GM19023 (cell line): Measurements from ENCODE around the gene FRMD8.

Experiments
- ATAC-seq: cut with Tn5 transposase; IDR thresholded peaks from one replicate; pipeline ENCODE4 v1.9.1; 2021; ENCODE audit warnings: mild to moderate bottlenecking, moderate library complexity; ENCODE audit not compliant: unreplicated experiment

FRMD8 gene

DNA sequence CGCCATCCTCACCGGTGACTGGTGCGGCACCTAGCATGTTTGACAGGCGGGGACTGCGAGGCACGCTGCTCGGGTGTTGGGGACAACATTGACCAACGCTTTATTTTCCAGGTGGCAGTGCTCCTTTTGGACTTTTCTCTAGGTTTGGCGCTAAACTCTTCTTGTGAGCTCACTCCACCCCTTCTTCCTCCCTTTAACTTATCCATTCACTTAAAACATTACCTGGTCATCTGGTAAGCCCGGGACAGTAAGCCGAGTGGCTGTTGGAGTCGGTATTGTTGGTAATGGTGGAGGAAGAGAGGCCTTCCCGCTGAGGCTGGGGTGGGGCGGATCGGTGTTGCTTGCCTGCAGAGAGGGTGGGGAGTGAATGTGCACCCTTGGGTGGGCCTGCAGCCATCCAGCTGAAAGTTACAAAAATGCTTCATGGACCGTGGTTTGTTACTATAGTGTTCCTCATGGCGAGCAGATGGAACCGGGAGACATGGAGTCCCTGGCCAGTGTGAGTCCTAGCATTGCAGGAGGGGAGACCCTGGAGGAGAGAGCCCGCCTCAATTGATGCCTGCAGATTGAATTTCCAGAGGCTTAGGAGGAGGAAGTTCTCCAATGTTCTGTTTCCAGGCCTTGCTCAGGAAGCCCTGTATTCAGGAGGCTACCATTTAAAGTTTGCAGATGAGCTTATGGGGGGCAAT, 37.2 kb downstream of the FRMD8 start:
- ATAC-seq, result no peak

DNA sequence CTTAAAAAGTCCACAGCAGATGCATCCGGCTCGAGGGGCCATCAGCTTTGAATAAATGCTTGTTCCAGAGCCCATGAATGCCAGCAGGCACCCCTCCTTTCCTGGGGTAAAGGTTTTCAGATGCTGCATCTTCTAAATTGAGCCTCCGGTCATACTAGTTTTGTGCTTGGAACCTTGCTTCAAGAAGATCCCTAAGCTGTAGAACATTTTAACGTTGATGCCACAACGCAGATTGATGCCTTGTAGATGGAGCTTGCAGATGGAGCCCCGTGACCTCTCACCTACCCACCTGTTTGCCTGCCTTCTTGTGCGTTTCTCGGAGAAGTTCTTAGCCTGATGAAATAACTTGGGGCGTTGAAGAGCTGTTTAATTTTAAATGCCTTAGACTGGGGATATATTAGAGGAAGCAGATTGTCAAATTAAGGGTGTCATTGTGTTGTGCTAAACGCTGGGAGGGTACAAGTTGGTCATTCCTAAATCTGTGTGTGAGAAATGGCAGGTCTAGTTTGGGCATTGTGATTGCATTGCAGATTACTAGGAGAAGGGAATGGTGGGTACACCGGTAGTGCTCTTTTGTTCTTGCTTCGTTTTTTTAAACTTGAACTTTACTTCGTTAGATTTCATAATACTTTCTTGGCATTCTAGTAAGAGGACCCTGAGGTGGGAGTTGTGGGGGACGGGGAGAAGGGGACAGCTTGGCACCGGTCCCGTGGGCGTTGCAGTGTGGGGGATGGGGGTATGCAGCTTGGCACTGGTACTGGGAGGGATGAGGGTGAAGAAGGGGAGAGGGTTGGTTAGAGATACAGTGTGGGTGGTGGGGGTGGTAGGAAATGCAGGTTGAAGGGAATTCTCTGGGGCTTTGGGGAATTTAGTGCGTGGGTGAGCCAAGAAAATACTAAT, 38.0 kb downstream of the FRMD8 start:
- ATAC-seq, result no peak

DNA sequence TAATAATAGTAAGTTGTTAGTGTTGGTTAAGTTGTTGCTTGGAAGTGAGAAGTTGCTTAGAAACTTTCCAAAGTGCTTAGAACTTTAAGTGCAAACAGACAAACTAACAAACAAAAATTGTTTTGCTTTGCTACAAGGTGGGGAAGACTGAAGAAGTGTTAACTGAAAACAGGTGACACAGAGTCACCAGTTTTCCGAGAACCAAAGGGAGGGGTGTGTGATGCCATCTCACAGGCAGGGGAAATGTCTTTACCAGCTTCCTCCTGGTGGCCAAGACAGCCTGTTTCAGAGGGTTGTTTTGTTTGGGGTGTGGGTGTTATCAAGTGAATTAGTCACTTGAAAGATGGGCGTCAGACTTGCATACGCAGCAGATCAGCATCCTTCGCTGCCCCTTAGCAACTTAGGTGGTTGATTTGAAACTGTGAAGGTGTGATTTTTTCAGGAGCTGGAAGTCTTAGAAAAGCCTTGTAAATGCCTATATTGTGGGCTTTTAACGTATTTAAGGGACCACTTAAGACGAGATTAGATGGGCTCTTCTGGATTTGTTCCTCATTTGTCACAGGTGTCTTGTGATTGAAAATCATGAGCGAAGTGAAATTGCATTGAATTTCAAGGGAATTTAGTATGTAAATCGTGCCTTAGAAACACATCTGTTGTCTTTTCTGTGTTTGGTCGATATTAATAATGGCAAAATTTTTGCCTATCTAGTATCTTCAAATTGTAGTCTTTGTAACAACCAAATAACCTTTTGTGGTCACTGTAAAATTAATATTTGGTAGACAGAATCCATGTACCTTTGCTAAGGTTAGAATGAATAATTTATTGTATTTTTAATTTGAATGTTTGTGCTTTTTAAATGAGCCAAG, 38.9 kb downstream of the FRMD8 start:
- ATAC-seq, result no peak

GRCh38 chr11:65425971-65426838, 39.8 kb downstream of the FRMD8 start:
- ATAC-seq, result no peak

DNA sequence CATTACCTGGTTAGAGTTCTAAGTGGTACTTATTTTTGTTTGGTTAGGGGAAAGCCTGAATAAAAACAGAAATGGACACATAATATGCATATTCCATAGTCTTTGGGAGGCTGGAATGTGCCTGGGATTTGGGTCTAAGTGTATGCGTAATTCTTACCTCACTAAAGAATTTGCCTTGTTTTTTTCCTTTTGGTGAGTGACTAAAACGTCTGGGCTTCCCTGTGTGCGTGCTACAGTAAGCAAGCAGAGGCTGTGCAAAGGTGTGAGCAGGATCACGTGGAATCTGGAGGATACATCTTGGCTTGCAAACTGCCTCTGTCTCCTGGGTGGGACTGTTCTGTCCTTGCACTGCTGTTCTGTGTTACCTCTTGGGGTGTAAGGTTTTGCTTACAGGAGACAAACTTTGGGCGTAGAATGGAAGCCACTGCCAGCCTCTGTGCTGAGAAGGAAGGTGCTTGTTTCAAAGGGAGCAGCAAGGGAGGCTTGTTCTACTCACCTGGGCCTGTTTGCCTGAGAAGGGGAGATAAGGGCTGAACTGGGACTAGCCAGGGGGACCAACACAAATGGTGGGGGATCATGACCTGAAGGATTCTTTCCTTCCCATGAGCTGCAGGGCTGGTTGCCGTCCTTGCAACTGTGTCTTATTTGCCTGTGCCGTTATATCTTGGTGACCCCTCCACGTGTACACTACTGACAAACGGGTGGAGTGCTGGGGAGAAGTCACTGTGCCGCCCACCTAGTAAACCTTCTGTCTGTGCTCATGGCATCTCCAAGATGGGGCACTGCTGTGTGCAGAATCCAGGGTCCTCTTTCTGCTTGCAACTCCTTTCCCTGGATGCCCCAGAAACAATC, 40.6 kb downstream of the FRMD8 start:
- no peak for ATAC-seq

DNA sequence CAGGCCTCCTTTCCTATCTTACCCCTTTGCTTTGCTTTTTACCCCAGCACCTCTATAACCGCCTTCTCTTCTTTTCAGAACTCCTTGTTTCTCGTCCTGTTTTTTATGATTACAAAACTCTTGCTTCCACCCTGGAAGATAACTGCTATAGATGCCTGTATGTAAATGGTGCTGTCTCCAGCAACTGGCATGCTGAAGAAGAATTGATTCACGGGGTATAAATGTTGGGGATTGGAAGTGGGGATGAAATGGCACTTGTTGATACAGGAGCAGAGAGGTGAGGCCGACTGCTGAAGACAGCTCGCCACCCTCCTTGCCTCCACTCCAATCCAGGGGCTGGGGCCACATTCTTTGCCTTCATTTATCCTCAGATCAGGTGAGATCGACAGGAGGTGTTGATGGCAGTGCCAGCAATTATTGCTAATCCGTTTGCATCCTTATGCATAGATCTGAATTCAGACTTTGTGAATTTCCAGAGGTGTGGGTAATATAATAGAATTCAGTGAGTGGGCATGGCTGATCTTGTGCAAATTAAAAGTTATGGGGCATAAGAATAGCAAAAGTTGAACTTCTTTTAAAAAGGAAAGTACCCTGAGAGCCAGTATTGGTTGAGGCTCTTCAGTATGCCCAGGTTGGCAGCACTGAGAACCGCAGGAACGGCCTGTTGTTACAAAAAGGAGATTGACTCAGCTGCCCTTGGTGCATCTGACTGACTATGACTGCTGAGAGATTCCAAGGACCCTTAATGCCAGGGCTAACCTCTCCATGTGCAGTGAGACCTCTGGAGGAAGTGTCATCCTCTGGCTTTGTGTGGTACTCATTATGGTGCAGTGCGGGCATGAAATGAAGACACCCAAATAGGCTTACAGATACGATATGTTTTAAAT, 41.5 kb downstream of the FRMD8 start:
- no peak for ATAC-seq

DNA sequence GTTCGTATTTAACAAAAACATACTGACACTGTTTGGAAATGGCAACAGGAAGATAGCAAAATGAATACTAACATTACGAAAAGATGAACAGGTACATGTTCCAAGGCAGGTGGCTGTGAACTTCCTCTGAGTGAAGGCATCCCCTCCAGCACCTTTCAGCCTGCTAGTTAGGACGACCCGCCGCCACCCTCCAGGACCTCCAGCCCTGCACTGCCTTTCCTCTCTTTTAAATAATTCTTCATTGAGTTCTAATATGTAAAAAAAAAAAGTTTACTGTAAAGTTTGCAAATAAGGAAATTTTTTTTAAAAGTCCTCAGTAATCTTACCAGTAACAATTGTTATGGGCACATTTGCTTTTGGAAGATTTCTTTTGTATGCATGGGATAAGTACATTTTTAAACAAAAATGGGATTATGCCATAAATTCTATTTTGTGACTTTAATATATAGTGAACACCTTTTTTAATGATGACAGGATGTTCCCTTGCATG, 42.2 kb downstream of the FRMD8 start:
- ATAC-seq, result no peak

- no peak for ATAC-seq
Measured at GRCh38 chr11:65429068-65429681, 42.7 kb downstream of the FRMD8 start.

GRCh38 chr11:65429724-65430405, 43.4 kb downstream of the FRMD8 start:
- no peak for ATAC-seq

DNA sequence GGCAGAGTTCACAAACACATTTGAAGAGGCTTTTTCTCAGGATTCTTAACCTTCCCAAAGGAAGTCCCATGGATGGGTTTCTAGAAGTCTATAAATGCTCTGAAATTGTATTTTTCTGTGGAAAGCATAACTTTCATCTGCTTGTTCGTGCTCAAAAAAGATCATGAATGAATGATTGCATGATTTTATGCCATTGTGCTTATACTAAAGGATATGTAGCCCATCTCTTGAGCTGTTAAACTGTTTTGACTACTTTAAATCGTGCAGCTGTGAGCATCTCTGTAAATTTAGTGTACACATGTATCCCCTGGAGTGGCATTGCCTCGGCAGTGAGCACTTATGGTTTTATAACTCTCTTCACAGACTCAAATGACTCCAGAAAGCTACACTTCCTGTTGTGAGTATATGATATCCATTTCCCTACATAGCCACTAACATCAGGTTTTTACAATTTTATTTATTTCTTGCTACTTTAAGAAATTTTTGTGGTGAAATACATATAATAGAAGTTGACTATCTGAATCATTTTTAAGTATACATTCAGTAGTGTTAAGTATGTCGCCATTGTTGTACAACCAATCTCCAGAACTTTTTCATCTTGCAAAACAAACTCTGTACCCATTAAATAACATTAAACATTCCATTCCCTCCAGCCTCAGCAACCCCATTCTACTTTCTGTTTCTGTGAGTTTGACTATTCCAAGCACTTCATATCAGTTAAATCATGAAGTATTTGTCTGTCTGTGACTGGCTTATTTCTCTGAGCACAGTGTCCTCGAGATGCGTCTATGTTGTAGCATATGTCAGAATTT, 44.2 kb downstream of the FRMD8 start:
- ATAC-seq, result no peak

DNA sequence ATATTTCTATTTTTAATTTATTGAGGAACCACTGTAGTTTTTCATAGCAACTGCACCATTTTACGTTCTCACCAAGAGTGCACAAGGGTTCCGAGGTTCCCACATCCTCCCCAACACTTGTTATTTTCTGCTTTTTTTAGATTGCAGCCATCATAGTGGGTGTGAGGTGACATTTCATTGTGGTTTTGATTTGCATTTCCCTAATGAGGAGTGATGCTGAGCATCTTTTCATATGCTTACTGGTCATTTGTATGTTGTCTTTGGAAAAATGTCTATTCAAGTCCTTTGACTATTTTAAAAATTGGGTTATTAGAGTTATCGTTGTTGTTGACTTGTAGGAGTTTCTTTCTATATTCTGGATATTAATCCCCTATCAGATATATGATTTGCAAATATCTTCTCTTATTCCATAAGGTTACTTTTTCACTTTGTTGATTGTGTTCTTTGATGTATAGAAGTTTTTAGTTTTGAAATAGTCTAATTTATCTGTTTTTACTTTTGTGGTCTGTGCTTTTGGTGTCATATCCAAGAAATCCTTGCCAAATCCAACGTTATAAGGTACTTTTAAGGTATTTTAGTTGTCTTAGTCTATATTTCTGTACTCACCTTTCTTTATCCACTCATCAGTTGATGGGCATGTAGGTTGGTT, 45.1 kb downstream of the FRMD8 start:
- ATAC-seq, result no peak

- no peak for ATAC-seq
Measured at GRCh38 chr11:65432100-65432650, 45.7 kb downstream of the FRMD8 start.

- ATAC-seq, result no peak
Measured at GRCh38 chr11:65432686-65433582, 46.5 kb downstream of the FRMD8 start.

DNA sequence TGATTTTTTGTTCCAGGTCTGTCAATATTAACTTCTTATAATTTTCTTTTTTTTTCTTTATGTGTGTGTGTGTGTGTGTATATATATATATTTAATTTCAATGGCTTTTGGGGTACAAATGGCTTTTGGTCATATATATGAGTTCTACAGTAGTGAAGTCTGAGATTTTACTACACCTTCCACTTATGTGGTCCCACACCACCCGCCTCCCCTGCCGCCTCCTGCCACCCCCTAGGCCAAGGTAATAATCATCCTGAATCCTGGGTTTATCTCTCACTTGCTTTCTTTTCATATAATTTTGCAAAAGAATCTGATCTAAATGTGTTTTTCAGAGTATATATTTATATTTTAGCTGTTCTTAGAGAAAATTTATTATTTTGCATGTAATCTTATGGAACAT, 47.2 kb downstream of the FRMD8 start:
- no peak for ATAC-seq
